Naive thymus-derived CD8-positive, alpha-beta T cell (primary cell): ENCODE measurements around the gene ITPRIP. TPM values are rescaled to one million over a fixed set of nuclear protein-coding genes. Genes with fewer than 3 reads are reported as not detected.
A peak's percentile ranks its signal among the peaks of the same experiment; 100 is the strongest.

Source experiments
- ATAC-seq, 2 donors: fragments of 150-1000 bp; cut with Tn5 transposase in 1 of 2; sonication (Bioruptor Pico), chemical (Tn5 transposase) in 1 of 2; 1 replicate in 1 of 2; 2 replicates in 1 of 2; pipeline ENCODE4 v1.10.0; 2021; ENCODE audit warnings: mild to moderate bottlenecking in 2 of 2, moderate library complexity in 2 of 2
- POLR2A ChIA-PET: fragments of 350-600 bp; sonication (Branson Sonifier 250); formaldehyde crosslinking; loops from one replicate; lab custom pipeline; 2021; ENCODE audit warnings: antibody characterized with exemption; lab: Charles Lee
- DNase-seq, 10 donors: peaks; one replicate each; pipeline versions ENCODE4 v3.0.0 to v3.0.0-alpha.2; 2020 to 2022
- H3K27ac Mint-ChIP-seq, 10 donors: one replicate each; pipeline ENCODE4 v1.8.0; 2020 to 2022; ENCODE audit warnings: mild to moderate bottlenecking in 10 of 10, mixed read lengths in 10 of 10, moderate library complexity in 4 of 10, inconsistent platforms in 1 of 10
- H3K27me3 Mint-ChIP-seq, 5 donors: one replicate each; pipeline ENCODE4 v1.8.0; 2021 to 2022; ENCODE audit warnings: mixed read lengths in 5 of 5
- H3K36me3 Mint-ChIP-seq, 3 donors: one replicate each; pipeline ENCODE4 v1.8.0; 2020 to 2022; ENCODE audit warnings: mixed read lengths in 3 of 3, mild to moderate bottlenecking in 2 of 3, inconsistent platforms in 1 of 3
- H3K4me1 Mint-ChIP-seq, 4 donors: one replicate each; pipeline ENCODE4 v1.8.0; 2021 to 2022; ENCODE audit warnings: mixed read lengths in 4 of 4
- H3K4me3 Mint-ChIP-seq, 10 donors: one replicate each; pipeline ENCODE4 v1.8.0; 2020 to 2022; ENCODE audit warnings: mild to moderate bottlenecking in 10 of 10, mixed read lengths in 10 of 10, moderate library complexity in 6 of 10, inconsistent platforms in 1 of 10
- H3K9me3 Mint-ChIP-seq, 9 donors: one replicate each; pipeline ENCODE4 v1.8.0; 2020 to 2022; ENCODE audit warnings: mixed read lengths in 9 of 9, mild to moderate bottlenecking in 3 of 9, inconsistent platforms in 1 of 9, moderate library complexity in 1 of 9
- polyA plus RNA-seq, 3 donors: library from polyadenylated mRNA; unstranded; fragments of 300-500 nt; fragmentation: Illumina TruSeq; gene quantifications; one replicate each; pipeline ENCODE4 v1.2.3, GENCODE V29; 2021
- total RNA-seq, 8 experiments: library from RNA in 2 of 8; stranded (reverse) in 2 of 8; gene quantifications; one replicate each; pipeline ENCODE4 v1.2.3 and lab custom pipeline; 2021 to 2026

ITPRIP gene, protein sequence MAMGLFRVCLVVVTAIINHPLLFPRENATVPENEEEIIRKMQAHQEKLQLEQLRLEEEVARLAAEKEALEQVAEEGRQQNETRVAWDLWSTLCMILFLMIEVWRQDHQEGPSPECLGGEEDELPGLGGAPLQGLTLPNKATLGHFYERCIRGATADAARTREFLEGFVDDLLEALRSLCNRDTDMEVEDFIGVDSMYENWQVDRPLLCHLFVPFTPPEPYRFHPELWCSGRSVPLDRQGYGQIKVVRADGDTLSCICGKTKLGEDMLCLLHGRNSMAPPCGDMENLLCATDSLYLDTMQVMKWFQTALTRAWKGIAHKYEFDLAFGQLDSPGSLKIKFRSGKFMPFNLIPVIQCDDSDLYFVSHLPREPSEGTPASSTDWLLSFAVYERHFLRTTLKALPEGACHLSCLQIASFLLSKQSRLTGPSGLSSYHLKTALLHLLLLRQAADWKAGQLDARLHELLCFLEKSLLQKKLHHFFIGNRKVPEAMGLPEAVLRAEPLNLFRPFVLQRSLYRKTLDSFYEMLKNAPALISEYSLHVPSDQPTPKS
- total RNA-seq (10 to 100 TPM; 14.2 to 16.0 TPM), polyA plus RNA-seq (10 to 100 TPM; 10.6 to 16.0 (median 15.6) TPM), total RNA-seq (lab: John Stamatoyannopoulos, UW) (30.8 to 418 (median 45.8) reads per million in 6 experiments)

DNA sequence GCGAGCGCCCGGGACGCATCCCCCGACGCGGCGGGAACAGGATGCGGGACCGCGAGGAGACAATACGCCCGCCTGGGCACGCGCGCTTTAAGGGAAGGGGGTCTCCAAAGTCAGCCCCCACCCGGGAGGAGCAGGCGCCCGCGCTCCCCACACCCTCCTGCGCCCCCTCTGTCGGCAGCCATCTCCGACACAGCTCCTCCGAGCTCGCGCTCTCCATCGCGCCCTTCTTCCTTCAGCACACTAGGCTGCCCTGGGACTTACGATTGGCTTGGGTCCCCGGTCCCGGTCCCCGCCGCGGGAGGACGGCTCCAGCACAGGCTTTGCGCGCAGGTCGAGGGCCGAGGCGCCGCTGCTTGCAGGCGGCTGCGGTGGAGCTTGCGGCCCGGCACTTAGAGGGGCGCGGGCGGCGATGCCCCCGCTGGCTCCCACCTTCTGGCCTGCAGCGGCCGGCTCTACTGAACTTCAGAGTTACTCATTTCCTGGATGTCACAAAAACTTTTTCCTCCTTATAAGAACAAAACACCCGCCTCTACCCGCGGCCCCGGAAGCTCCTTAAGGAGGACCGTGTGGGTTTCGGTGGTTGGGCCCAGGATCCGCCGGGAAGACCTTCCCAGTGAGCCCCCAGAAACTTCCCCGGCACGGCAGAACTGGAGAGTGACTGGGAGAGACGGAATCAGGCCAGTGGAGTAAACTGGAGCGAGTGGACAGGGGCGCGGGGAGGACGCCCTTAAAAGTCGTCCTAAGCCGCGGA is at the start of gene ITPRIP:
ITPRIP (minus strand) TSS at position 481 of the 751 bp plus-strand sequence. CDS start 22,414 bp downstream, outside the sequence.
- peak; percentile 73 to 78 for ATAC-seq
- peak within 1 kb of the TSS; percentile 95 to 100 (median 98) for H3K27ac Mint-ChIP-seq
- peak within 1 kb of the TSS; percentile 89 to 100 (median 98) for H3K4me3 Mint-ChIP-seq
- H3K4me1 Mint-ChIP-seq = peaks cover 23 to 53% (median 53%) of the 10 kb centered on the region in 4 donors
- no peaks in the 10 kb centered on the region for H3K27me3 Mint-ChIP-seq
- peak; percentile 56 to 95 (median 74) for DNase-seq
- H3K9me3 Mint-ChIP-seq = no peaks in the 10 kb centered on the region
- POLR2A ChIA-PET = interaction anchor here (0.8 to 7.6 kb wide), 20 partner anchors 8 to 421 kb away, joined by 3 to 93 read pairs (median 5); partner anchors contain the start of genes CFAP58, GSTO1, SFR1 and STN1
- no peaks in the 10 kb centered on the region for H3K36me3 Mint-ChIP-seq

DNA sequence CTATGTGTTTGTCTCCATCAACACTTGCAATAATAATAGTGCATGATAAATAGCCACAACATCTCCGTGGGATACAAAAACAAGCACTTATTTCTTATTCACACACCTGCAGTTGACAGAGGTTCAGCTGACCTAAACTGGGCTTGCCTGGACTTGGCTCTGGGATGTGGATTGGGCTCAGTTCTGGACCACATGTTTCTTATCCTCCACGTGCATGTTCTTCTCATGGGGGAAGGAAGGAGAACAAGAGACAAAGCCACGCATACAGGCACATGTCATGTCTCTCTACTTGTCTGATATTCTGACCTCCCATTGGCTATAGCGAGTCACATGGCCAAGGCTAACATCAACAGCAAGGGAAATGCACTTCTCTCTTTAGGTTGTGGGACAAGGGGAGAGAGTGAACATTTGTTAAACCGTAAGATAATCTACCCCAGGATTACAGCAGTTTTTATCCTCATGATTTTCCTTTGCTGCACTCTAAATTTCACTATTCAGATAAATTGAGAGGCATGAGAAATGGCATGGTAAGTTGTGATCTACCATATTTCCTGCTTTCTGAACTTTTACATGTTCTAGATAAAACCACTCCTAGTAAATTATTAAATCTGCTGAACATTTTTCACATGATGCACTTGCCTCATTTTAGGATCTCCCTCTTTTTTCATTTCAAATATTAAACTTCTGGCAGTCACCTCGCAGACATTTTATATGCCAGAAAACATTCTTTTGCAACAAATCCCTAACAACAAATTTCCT is 49.0 kb upstream of the ITPRIP start:
- H3K27ac Mint-ChIP-seq = peak overlapping the region in 3 of 10 donors; percentile 5 to 60 (median 34)

DNA sequence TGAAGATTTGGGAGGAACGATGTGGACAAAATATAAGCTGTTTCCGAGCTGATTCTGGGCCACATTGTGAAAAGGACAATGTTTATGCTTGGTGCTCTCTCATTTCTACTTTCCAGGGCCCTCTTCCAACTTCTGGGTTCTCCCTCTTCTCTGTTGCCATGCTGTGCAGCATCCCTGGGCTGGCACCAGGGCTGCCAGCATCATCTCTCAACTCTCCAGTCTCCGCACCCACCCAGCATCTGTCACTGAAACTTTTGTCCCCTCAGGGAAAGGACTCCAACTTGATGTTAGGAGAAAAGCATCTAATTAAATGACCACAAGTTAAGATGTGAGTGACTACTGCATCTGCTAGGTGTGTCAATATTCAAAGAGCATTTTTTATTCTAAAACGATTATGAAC is 42.1 kb upstream of the ITPRIP start:
- Mint-ChIP-seq H3K27me3 (peaks cover 12 to 21% (median 17%) of the 10 kb centered on the region in 5 donors), H3K9me3 (no peaks in the 10 kb centered on the region), H3K4me3 (no peak overlapping the region), H3K4me1 (peaks cover 0 to 2% (median 0%) of the 10 kb centered on the region in 4 donors), H3K27ac (no peak overlapping the region), H3K36me3 (no peaks in the 10 kb centered on the region)
- POLR2A ChIA-PET = no interaction called here
- ATAC-seq (no peak), DNase-seq (no peak)

More for the DNA sequence above, 49.0 kb upstream of the ITPRIP start:
- Mint-ChIP-seq H3K4me3 (peak overlapping the region in 3 of 10 donors; percentile 0 to 68 (median 49)), H3K9me3 (no peaks in the 10 kb centered on the region), H3K27me3 (peaks cover 2 to 17% (median 10%) of the 10 kb centered on the region in 5 donors), H3K4me1 (peaks cover 9 to 18% (median 13%) of the 10 kb centered on the region in 4 donors), H3K36me3 (no peaks in the 10 kb centered on the region)
- POLR2A ChIA-PET = no interaction called here
- peak in 1 of 10 donors; percentile 11 for DNase-seq
- ATAC-seq = peak in 1 of 2 donors; percentile 67

DNA sequence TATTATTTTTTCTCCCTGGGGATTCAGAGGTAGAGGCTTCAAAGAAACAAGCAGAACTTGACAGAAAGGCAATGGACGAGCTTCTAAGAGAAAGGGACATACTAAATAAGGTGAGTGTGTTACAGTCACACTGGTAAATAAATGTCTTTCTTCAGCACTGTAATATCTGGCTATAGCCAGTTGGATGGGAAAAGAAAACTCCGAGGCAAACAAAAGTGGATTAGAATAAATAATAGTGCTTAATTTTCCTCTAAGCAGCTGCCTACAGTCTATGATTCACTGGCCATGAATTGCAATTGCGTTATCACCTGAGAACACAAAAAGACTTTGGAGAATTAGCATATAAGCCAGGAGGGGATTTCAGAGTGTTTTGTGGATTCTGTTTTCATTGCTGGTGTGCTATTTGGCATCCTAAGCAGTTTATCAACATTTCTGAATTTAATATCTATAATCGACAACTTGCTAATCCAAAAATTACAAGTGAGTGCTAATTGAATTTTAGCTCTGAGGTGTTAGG is 38.6 kb upstream of the ITPRIP start:
- H3K27me3 Mint-ChIP-seq = peaks cover 12 to 29% (median 13%) of the 10 kb centered on the region in 5 donors
- POLR2A ChIA-PET = no interaction called here

DNA sequence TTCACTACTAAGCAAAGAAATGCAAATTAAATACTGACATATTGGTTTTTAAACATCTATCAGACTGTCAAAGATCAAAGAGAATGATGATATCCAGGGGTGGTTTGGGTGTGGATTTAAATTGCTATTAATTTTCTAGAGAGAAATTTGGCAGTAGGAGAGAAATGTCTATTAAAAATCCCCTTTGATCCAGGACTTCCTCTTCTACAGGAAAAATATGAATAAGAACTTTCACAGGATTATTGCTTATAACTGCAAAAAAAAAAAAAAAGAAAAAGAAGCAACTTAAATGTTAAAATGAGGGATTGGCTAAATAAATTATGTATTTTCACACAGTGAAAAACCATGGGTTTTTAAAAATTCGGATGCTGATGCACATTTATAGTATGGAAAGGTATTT is 36.3 kb upstream of the ITPRIP start:
- H3K27me3 Mint-ChIP-seq = peaks cover 7 to 41% (median 14%) of the 10 kb centered on the region in 5 donors
- H3K4me1 Mint-ChIP-seq = no peaks in the 10 kb centered on the region
- H3K4me3 Mint-ChIP-seq = no peak overlapping the region
- ATAC-seq = no peak
- peaks cover 0 to 8% (median 2%) of the 10 kb centered on the region in 9 donors for H3K9me3 Mint-ChIP-seq
- POLR2A ChIA-PET = no interaction called here
- DNase-seq = no peak
- H3K27ac Mint-ChIP-seq = no peak overlapping the region
- peaks cover 0 to 4% (median 3%) of the 10 kb centered on the region in 3 donors for H3K36me3 Mint-ChIP-seq

More for the DNA sequence above, 38.6 kb upstream of the ITPRIP start:
- ATAC-seq (no peak), DNase-seq (no peak)
- Mint-ChIP-seq H3K4me3 (no peak overlapping the region), H3K27ac (no peak overlapping the region), H3K36me3 (peaks cover 0 to under 1% (median 0%) of the 10 kb centered on the region in 3 donors), H3K4me1 (no peaks in the 10 kb centered on the region), H3K9me3 (peaks cover 0 to 1% (median 0%) of the 10 kb centered on the region in 9 donors)

DNA sequence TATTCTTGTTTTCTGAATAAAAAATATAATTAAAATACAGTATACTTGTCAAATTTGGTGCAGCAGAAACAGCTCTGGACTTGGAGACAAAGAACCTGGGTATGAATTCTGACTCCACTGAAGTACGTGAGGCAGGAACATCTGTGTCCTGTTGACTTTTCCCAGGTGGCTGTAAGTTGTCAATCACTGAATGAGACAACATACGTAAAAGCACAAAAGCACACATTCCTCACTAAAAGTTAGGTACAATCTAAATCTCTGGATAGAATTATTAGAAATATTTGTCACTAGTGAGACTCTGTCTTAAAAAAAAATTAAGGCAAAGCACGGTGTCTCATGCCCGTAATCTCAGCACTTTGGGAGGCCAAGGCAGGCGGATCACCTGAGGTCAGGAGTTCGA is 33.5 kb upstream of the ITPRIP start:
- Mint-ChIP-seq H3K27me3 (peaks cover 6 to 62% (median 13%) of the 10 kb centered on the region in 5 donors), H3K4me1 (no peaks in the 10 kb centered on the region), H3K36me3 (peaks cover 0 to 4% (median 3%) of the 10 kb centered on the region in 3 donors), H3K27ac (no peak overlapping the region), H3K4me3 (no peak overlapping the region), H3K9me3 (peaks cover 0 to 8% (median 2%) of the 10 kb centered on the region in 9 donors)
- POLR2A ChIA-PET = no interaction called here
- ATAC-seq (no peak), DNase-seq (no peak)

DNA sequence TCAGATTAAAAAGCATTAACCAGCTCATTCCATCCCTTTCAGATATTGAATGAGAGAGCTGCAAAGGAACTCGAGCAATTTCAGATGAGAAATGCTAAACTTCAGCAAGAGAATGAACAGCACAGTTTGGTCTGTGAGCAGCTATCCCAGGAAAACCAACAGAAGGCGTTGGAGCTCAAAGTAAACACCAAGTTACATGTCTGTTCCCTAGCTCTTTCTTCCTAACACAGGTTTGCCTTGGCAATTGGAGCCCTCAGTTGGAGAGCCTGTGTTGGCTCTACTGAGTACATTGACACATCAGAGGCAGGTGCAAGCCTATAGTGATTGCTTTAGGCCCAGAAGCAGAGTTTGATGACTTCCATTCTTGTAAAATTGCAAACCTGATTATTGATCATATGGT is 30.1 kb upstream of the ITPRIP start:
- no peak for ATAC-seq
- POLR2A ChIA-PET = no interaction called here
- H3K4me1 Mint-ChIP-seq = no peaks in the 10 kb centered on the region
- H3K9me3 Mint-ChIP-seq = peaks cover 0 to 8% (median 2%) of the 10 kb centered on the region in 9 donors
- DNase-seq = no peak
- no peak overlapping the region for H3K27ac Mint-ChIP-seq
- H3K36me3 Mint-ChIP-seq = peaks cover 0 to 5% (median 4%) of the 10 kb centered on the region in 3 donors
- H3K27me3 Mint-ChIP-seq = peaks cover 10 to 69% (median 18%) of the 10 kb centered on the region in 5 donors
- no peak overlapping the region for H3K4me3 Mint-ChIP-seq

DNA sequence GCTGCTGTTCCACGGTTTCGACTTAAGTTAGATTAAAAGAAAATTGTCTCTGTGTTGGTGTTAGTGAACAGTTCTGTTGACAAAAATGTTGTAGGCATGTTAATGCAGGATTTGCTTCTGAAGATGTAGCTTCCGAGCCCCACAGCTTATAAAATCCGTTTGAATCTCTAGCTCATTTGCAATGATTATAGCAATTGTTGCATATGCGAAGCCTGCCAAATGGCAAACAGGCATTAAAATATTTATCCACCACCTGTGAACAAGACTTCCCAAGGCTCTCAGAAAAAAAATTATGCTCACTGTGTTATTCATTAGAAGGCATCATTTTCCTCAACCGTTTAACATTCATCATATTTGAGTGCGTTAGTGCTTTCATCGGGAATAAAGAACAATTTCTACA is 29.6 kb upstream of the ITPRIP start:
- H3K36me3 Mint-ChIP-seq = peaks cover 0 to 5% (median 4%) of the 10 kb centered on the region in 3 donors
- DNase-seq = no peak
- no peak overlapping the region for H3K27ac Mint-ChIP-seq
- no peak overlapping the region for H3K4me3 Mint-ChIP-seq
- POLR2A ChIA-PET = no interaction called here
- peaks cover 13 to 72% (median 19%) of the 10 kb centered on the region in 5 donors for H3K27me3 Mint-ChIP-seq
- H3K9me3 Mint-ChIP-seq = peaks cover 0 to 8% (median 2%) of the 10 kb centered on the region in 9 donors
- no peaks in the 10 kb centered on the region for H3K4me1 Mint-ChIP-seq
- ATAC-seq = no peak

DNA sequence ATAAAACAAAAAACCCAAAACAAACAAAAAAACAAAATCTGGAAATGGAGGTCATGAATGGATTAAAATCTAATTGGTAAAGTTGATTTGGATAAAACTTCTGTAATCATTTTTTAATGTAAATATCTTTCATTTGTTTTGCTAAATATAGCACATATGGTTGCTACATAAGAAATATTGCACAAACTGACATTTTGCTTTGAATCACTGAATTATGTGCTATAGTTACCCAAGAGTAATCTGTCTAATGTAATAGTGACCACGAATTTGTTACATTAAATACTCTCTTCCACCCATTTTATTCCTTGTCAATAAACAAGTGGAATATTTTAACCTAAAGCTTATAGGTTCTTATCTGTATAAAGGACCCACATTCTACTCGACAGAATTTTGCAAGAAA is 21.5 kb upstream of the ITPRIP start:
- Mint-ChIP-seq H3K9me3 (peaks cover 0 to 5% (median 0%) of the 10 kb centered on the region in 9 donors), H3K27me3 (peaks cover 9 to 22% (median 16%) of the 10 kb centered on the region in 5 donors), H3K27ac (no peak overlapping the region), H3K4me3 (no peak overlapping the region), H3K4me1 (no peaks in the 10 kb centered on the region), H3K36me3 (no peaks in the 10 kb centered on the region)
- ATAC-seq = no peak
- POLR2A ChIA-PET = no interaction called here
- DNase-seq = no peak

DNA sequence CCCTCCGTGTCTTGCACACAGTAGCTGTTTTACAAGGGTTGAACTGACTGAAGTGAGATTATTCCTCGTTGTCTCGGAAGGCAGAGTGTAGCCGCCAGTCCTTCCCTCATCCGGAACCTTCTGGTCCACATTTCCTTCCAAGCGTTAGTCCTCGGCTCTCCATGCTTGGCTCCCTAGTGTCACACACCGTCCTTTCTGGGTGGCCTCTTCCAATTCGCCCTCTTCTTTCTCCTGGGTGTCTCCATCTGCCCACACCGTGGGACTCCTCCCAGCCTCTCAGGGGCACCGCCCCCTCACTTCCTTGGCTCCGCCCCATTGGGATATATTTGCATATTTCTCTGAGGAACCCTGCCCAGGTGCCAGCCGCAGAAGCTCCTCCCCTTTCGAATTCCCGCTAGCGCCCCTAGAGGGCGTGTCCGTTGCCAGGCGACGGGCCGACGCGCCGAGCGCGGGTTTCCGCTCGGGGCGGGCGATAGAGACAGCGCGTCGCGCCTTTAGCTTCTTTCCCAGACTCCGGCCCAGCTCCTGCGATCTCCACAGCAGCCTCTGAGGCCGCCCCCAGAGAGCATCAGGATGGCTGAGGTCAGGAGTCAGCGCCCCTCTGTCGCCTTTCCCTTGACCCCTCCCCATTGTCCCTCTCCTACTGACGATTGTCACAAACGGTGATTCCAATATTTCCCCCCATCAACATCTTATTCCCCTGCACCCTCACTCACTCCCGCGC is 15.2 kb upstream of the ITPRIP start, which contains the start of gene CFAP58:
CFAP58 (plus strand) TSS at position 509 of the 724 bp plus-strand sequence; CDS start at position 574, 65 bp downstream.
- Mint-ChIP-seq H3K9me3 (no peaks in the 10 kb centered on the region), H3K4me1 (peaks cover 2 to 6% (median 5%) of the 10 kb centered on the region in 4 donors), H3K27ac (peak within 1 kb of the TSS in 2 of 10 donors; percentile 47 to 72), H3K27me3 (no peaks in the 10 kb centered on the region), H3K4me3 (peak within 1 kb of the TSS in 5 of 10 donors; percentile 0 to 49 (median 35)), H3K36me3 (no peaks in the 10 kb centered on the region)
- DNase-seq = peak; percentile 78 to 93 (median 86)
- ATAC-seq = peak; percentile 88 to 89
- POLR2A ChIA-PET = interaction anchor here (0.7 to 1.5 kb wide), 7 partner anchors 15 to 84 kb away, joined by 3 to 10 read pairs (median 3); partner anchors contain the start of genes GSTO2 and ITPRIP

DNA sequence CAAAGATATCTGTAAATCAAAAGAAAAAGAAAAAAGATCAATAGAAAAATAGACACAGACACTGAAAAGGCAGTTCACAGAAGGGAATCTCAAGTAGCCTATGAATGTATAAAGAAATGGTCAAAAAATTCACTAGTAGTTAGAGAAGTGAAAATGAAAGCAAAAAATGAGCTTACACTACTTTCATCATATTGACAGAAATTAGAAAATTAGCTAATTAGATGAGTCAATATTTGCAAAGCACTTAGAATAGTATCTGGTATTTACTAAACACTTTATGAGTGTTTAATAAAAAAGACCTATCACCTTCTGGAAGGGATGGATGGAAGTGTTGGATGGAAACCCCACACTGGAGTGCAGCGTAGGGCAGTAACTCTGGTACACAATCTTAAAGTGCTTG is 13.7 kb upstream of the ITPRIP start:
- Mint-ChIP-seq H3K4me3 (peak overlapping the region in 2 of 10 donors; percentile 20 to 35), H3K27me3 (no peaks in the 10 kb centered on the region), H3K4me1 (peaks cover 4 to 10% (median 6%) of the 10 kb centered on the region in 4 donors), H3K36me3 (no peaks in the 10 kb centered on the region), H3K27ac (peak overlapping the region in 2 of 10 donors; percentile 30 to 32), H3K9me3 (no peaks in the 10 kb centered on the region)
- DNase-seq (no peak), ATAC-seq (no peak)
- POLR2A ChIA-PET = interaction anchor here (3.4 to 4.0 kb wide), 2 partner anchors 13 to 46 kb away, joined by 19 to 24 read pairs; partner anchors contain the start of gene ITPRIP
